Heart left ventricle (tissue), 13 donors: ENCODE results near the gene CNGA3.

ENCODE experiments used
- CTCF ChIP-seq, 12 donors: fragments of 200-600 bp; sonication (generic) in 4 of 12; IDR thresholded peaks; one replicate each; pipeline versions ENCODE4 v1.5.0 to v1.8.0; 2018 to 2022; ENCODE audit warnings: antibody characterized with exemption in 12 of 12, mild to moderate bottlenecking in 5 of 12
- POLR2A ChIP-seq, 2 donors: fragments of 450-650 bp; IDR thresholded peaks; one replicate each; pipeline ENCODE4 v1.6.1; 2017; ENCODE audit warnings: antibody characterized with exemption in 2 of 2, mild to moderate bottlenecking in 2 of 2, moderate library complexity in 2 of 2
- donor health status: ischemic (EF 13 %, LVEDD 7.1; RV severe dilation, severe dysfunction).
- donor health status: DM: no; HTN: yes; CAD: no.
- donor health status: DM: no; HTN: no; CAD: no.
- donor health status: ischemic (EF 25% LVEDD 6.9; RV normal size, moderate dysfunction).
- donor health status: ischemic (EF 25% LVEDD 5.7; RV mildly dilated, moderate dysfunction).
- donor health status: ischemic (EF 35%, LVEDD 5.7; RV mildly dilated, moderate dysfunction).
- donor health status: nonischemic (EF 11% LVEDD 7.7; RV severe dilation, severe dysfunction).
- donor health status: DM: yes; HTN: yes; CAD: no.
- donor health status: PGD.
- donor health status: ischemic (EF 29% LVEDD 5.4; RV normal size, mild dysfunction).
- donor health status: nonischemic (EF 23%, LVEDD 6.1; RV moderate dilation, normal function).

DNA sequence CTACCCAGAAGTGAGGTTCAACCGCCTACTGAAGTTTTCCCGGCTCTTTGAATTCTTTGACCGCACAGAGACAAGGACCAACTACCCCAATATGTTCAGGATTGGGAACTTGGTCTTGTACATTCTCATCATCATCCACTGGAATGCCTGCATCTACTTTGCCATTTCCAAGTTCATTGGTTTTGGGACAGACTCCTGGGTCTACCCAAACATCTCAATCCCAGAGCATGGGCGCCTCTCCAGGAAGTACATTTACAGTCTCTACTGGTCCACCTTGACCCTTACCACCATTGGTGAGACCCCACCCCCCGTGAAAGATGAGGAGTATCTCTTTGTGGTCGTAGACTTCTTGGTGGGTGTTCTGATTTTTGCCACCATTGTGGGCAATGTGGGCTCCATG, 49.7 kb downstream of the CNGA3 start:
- TF ChIP-seq POLR2A (IDR thresholded peaks at IDR 0.05) (no peak), CTCF (IDR thresholded peaks at IDR 0.05) (no peak)
